SK-N-MC (cell line): Measurements from ENCODE around the gene ADK.
"Not testable (repeated sequence)": the region's sequence is repeated elsewhere in the genome, so short reads cannot be mapped to it uniquely, and the experiment has no call there.

Experiments
- DNase-seq: peaks from one replicate; pipeline ENCODE4 v3.0.0-alpha.2; 2011; ENCODE audit warnings: low read depth, low spot score
- H3K27ac ChIP-seq: fragments of 200-600 bp; sonication (generic); 2 replicates; pipeline ENCODE4 v1.5.1; 2016; ENCODE audit warnings: mixed run types
- H3K36me3 ChIP-seq: fragments of 200-600 bp; sonication (generic); 2 replicates; pipeline ENCODE4 v1.6.1; 2017; ENCODE audit warnings: antibody characterized with exemption, low read length, mixed read lengths; ENCODE audit not compliant: insufficient read depth
- H3K4me3 ChIP-seq: fragments of 200-600 bp; sonication (generic); 2 replicates; pipeline ENCODE4 v1.5.1; 2016
- H3K9ac ChIP-seq: fragments of 200-600 bp; sonication (generic); 2 replicates; pipeline ENCODE4 v1.8.0; 2017; ENCODE audit warnings: mixed run types, mixed read lengths; ENCODE audit not compliant: insufficient read length
- H3K9me3 ChIP-seq: fragments of 200-600 bp; sonication (generic); 2 replicates; pipeline ENCODE4 v1.6.1; 2017; ENCODE audit warnings: low read depth, mild to moderate bottlenecking, antibody characterized with exemption, low read length, moderate library complexity, mixed read lengths
- EZH2 ChIP-seq: fragments of 200-600 bp; sonication (generic); IDR thresholded peaks from one replicate; pipeline ENCODE4 v1.6.1; 2017; ENCODE audit warnings: antibody characterized with exemption
- FOXP2 ChIP-seq: optimal IDR thresholded peaks from 2 replicates; pipeline ENCODE3; 2011; ENCODE audit warnings: mild to moderate bottlenecking, moderate library complexity; ENCODE audit not compliant: insufficient read depth; ENCODE audit errors: extremely low read length, control extremely low read depth
- POLR2AphosphoS5 ChIP-seq: IDR thresholded peaks from 2 replicates; pipeline ENCODE4 v1.6.1; 2012; ENCODE audit warnings: mild to moderate bottlenecking, low read depth, low read length, borderline replicate concordance

Gene ADK

GRCh38 chr10:74135452-74135851 is 15.6 kb upstream of the ADK start:
- Histone ChIP-seq H3K9ac (no peak overlapping the region), H3K36me3 (peaks cover 36% of the 10 kb centered on the region), H3K4me3 (no peak overlapping the region), H3K9me3 (no peaks in the 10 kb centered on the region), H3K27ac (no peak overlapping the region)
- no peak for TF ChIP-seq EZH2
- no peak for TF ChIP-seq FOXP2
- TF ChIP-seq POLR2AphosphoS5 = no peak
- DNase-seq = no peak

- no peak for DNase-seq
- no peak overlapping the region for H3K4me3 ChIP-seq
- H3K9ac ChIP-seq = no peak overlapping the region
- H3K27ac ChIP-seq = no peak overlapping the region
- H3K36me3 ChIP-seq = peaks cover 33% of the 10 kb centered on the region
- H3K9me3 ChIP-seq = no peaks in the 10 kb centered on the region
- no peak for TF ChIP-seq EZH2
- TF ChIP-seq FOXP2 = no peak
- TF ChIP-seq POLR2AphosphoS5 = no peak
Observed at GRCh38 chr10:74137992-74138391, 13.0 kb upstream of the ADK start.

GRCh38 chr10:74138596-74138995 is 12.4 kb upstream of the ADK start:
- not testable (repeated sequence) for H3K9ac ChIP-seq, H3K4me3 ChIP-seq, H3K27ac ChIP-seq, H3K9me3 ChIP-seq, DNase-seq
- peaks cover 33% of the 10 kb centered on the region for H3K36me3 ChIP-seq

- no peak overlapping the region for H3K27ac ChIP-seq
- no peak overlapping the region for H3K9ac ChIP-seq
- no peak for DNase-seq
- H3K9me3 ChIP-seq = no peaks in the 10 kb centered on the region
- TF ChIP-seq EZH2 (no peak), POLR2AphosphoS5 (no peak), FOXP2 (no peak)
- no peak overlapping the region for H3K4me3 ChIP-seq
- H3K36me3 ChIP-seq = peaks cover 24% of the 10 kb centered on the region
Observed at GRCh38 chr10:74139981-74140380, 11.0 kb upstream of the ADK start.

GRCh38 chr10:74140553-74140952 is 10.5 kb upstream of the ADK start:
- no peak for DNase-seq
- TF ChIP-seq FOXP2 (no peak), POLR2AphosphoS5 (no peak), EZH2 (no peak)
- Histone ChIP-seq H3K4me3 (no peak overlapping the region), H3K9ac (no peak overlapping the region), H3K27ac (no peak overlapping the region), H3K36me3 (peaks cover 21% of the 10 kb centered on the region), H3K9me3 (no peaks in the 10 kb centered on the region)

- Histone ChIP-seq H3K9ac (no peak overlapping the region), H3K36me3 (no peaks in the 10 kb centered on the region), H3K27ac (no peak overlapping the region), H3K4me3 (no peak overlapping the region), H3K9me3 (no peaks in the 10 kb centered on the region)
- TF ChIP-seq POLR2AphosphoS5 = no peak
- no peak for TF ChIP-seq FOXP2
- TF ChIP-seq EZH2 = no peak
- DNase-seq = no peak
Observed at GRCh38 chr10:74145133-74145532, 5.9 kb upstream of the ADK start.

- H3K9ac ChIP-seq, H3K4me3 ChIP-seq, H3K36me3 ChIP-seq, H3K27ac ChIP-seq, DNase-seq, H3K9me3 ChIP-seq: not testable (repeated sequence)
Observed at GRCh38 chr10:74146980-74147379, 4.0 kb upstream of the ADK start.

- peak within 1 kb of the TSS; percentile 89 for H3K4me3 ChIP-seq
Observed at GRCh38 chr10:74150204-74150989, 624 bp upstream of the ADK start, which contains the start of gene AP3M1. Gene AP3M1 (minus strand): TSS chr10:74150828. CDS start chr10:74138379, 12,449 bp downstream.

More at GRCh38 chr10:74150204-74150989, 624 bp upstream of the ADK start, which contains the start of gene AP3M1:
- Histone ChIP-seq H3K9ac (peak within 1 kb of the TSS; percentile 93), H3K36me3 (no peaks in the 10 kb centered on the region), H3K27ac (peak within 1 kb of the TSS; percentile 96), H3K9me3 (no peaks in the 10 kb centered on the region)
- TF ChIP-seq POLR2AphosphoS5 (0 out of 2 replicates have a peak, but pooled peaks have one; percentile 9), EZH2 (no peak), FOXP2 (no peak)
- no peak for DNase-seq
